DMS114 treated with DMSO at 0.1 percent for 48 hours (cell line): ENCODE data around the gene SLC2A9.

Experiments
- DNase-seq: peaks from one replicate; lab custom pipeline; 2025; ENCODE audit not compliant: unreplicated experiment; lab: John Stamatoyannopoulos, UW

The SLC2A9 gene

DNA sequence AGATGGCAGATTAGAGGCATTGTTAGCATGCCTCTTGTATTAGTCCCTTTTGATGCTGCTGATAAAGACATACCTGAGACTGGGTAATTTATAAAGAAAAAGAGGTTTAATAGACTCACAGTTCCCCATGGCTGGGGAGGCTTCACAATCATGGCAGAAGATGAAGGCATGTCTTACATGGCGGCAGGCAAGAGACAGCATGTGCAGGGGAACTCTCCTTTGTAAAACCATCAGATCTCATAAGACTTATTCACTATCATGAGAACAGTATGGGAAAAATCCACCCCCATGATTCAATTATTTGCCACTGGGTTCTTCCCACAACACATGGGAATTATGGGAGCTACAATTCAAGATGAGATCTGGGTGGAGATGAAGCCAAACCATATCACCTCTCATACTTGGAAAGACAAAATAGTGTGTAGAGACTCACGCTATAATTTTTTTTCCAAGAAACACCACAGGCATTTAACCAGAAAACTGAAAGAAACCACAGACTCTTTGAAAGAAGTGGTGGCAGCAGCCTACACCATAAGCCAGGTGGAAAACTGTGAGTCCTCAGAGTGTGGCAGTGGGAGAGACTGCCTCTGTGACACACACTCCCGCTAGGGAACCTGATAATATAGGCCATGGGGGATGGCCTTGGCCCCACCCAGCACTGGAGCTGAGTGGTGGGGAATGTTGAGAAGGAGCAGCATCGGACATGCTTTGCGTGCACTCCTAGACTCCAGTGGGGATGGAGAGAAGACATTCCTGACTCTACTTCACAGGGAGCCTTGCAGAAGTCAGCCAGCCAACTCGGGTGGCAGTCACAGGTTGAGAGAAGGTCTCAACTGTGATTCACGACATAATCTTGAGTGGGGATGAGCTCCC lies 51.5 kb downstream of the SLC2A9 start:
- DNase-seq = no peak

DNA sequence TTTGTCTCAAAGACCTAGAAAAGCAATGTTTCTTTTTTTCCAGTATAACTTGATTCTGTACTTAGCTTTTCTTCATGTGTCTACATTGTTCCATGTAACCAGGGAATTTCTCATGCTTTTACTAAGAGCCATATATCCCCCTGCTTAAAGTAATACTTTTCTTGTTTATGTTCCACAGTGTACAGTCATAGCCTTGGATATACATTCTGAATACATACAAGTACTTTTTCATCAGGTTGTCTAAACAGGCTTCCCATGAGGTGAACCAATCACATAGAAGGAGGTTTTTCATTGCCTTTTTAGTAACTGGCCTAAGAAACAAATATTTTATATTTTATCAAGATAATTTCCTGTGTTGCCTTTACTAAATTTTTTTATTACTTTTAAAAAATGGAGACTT lies 52.8 kb downstream of the SLC2A9 start:
- no peak for DNase-seq

DNA sequence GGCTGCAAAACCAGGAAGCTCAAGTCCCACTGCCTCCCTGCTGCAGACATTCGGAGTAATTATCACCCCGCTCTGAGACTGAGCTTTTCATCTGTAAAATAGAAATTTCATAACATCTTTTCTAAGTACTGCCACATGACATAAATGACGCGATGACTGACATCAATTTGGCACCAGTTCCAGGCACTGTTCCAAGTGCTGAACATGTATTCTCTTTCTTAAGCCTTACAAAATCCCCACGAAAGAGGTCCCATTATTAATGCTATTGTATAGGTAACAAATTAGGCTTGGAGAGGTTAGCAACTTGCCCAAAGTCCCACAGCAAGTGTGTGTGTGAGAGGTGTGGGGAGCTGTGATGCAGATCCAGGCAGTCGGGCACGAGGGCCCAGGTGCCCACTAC lies 56.4 kb downstream of the SLC2A9 start:
- no peak for DNase-seq

DNA sequence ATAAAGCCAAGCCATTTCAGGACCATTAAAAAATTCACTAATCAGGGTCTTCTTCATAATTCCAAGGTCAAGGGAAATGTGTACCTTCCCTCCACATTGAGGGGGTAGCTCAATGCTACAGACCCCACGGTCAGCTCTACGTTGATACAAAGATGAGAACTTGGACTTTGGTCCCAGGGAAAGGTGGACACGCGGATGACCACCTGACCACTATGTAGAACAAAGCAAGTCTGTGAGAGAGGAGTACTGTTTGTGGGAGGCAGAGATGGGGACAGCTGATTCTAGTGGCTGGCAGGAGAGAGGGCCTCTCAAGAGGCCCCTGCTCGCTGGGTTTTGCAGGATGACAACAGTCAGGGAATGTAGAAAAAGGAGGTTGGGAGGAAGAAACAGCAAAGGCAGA lies 58.0 kb downstream of the SLC2A9 start:
- no peak for DNase-seq

GRCh38 chr4:9962611-9963314 lies 58.5 kb downstream of the SLC2A9 start:
- no peak for DNase-seq

GRCh38 chr4:9954468-9954867 lies 66.8 kb downstream of the SLC2A9 start:
- no peak for DNase-seq

GRCh38 chr4:9953089-9953488 lies 68.2 kb downstream of the SLC2A9 start:
- no peak for DNase-seq

- DNase-seq = no peak
Measured at GRCh38 chr4:9952415-9952950, 68.8 kb downstream of the SLC2A9 start.

- no peak for DNase-seq
Measured at GRCh38 chr4:9949573-9949972, 71.7 kb downstream of the SLC2A9 start.

GRCh38 chr4:9947168-9948062 lies 73.9 kb downstream of the SLC2A9 start:
- DNase-seq = no peak

GRCh38 chr4:9946170-9946569 lies 75.1 kb downstream of the SLC2A9 start:
- DNase-seq = no peak

- DNase-seq = no peak
Measured at GRCh38 chr4:9944431-9945425, 76.6 kb downstream of the SLC2A9 start.

GRCh38 chr4:9943761-9944160 lies 77.5 kb downstream of the SLC2A9 start:
- DNase-seq = no peak

DNA sequence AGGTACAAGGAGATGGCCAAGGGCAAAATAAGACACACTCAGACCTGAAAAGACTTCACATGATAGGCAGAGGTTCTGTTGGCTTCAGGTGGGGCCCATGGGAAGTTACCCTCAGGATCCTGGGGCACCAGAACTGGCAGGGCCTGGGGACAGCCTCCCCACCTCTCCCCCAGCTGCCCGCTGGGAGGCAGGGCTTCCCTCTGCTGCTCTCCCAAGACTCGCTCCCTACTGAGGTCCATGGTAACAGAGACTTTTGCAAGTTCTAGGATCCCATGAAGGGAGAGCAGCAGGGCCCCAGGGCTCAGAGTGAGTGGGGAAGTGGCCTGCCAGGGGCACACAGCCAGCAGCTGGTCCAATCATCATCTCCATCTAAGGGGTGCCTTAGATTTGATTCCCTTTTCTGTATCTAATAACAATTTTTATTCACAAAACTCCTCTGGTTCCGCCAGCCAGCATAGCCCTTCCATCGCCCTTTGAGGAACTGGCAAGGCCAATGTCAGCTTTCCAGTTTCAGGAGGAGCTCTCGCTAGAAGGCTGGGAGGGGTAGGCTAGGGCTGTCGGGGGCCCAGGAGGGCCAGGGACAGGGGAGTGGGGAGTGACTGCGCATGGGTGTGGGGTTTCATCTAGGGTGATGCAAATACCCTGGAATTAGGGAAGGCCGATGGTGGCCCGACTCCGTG lies 78.2 kb downstream of the SLC2A9 start:
- DNase-seq = no peak

- no peak for DNase-seq
Measured at GRCh38 chr4:9942139-9942538, 79.2 kb downstream of the SLC2A9 start.

DNA sequence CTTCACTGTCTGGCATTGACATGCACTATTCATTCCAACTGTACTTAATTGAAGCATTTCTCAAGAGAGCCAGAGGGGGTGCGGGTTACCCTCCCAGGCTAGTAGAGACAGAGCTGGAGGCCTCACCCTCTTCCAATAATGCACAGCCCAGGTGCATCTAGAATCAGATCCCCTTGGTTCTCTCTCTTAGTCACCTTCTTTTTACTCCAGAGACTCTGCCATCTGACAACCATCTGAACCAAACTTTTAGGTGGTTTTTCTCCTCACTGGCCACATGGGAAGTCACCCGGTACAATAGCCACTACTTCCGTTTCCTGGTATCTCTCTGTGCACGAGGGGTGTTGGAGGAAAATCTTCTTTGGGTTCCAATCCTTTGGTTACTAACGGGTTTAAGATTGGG lies 81.3 kb downstream of the SLC2A9 start:
- DNase-seq = no peak

GRCh38 chr4:9938933-9939332 lies 82.4 kb downstream of the SLC2A9 start:
- DNase-seq = no peak

DNA sequence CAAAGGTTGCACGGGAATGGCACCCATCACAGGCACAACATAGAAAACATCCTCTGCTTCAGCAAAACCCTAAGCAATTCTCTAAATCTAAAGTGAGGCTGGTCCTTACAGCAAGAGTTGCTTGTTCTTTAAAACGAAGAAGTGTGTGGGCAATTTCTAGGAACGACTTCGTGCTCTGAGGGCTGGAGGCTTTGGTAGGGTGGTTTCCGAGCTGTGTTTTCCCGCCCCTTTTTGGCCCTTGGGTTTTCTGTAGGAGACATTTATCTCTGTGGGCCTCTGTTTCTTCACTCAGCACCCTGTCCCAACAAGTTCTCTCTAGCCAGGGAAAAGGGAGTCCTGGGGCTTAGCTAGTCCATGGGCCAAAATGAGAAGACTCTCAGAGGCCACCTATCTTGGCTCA lies 84.2 kb downstream of the SLC2A9 start:
- no peak for DNase-seq

GRCh38 chr4:9936129-9936644 lies 85.1 kb downstream of the SLC2A9 start:
- DNase-seq = no peak
